ENCODE measurements around the gene ZPR1.

Gene ZPR1

DNA sequence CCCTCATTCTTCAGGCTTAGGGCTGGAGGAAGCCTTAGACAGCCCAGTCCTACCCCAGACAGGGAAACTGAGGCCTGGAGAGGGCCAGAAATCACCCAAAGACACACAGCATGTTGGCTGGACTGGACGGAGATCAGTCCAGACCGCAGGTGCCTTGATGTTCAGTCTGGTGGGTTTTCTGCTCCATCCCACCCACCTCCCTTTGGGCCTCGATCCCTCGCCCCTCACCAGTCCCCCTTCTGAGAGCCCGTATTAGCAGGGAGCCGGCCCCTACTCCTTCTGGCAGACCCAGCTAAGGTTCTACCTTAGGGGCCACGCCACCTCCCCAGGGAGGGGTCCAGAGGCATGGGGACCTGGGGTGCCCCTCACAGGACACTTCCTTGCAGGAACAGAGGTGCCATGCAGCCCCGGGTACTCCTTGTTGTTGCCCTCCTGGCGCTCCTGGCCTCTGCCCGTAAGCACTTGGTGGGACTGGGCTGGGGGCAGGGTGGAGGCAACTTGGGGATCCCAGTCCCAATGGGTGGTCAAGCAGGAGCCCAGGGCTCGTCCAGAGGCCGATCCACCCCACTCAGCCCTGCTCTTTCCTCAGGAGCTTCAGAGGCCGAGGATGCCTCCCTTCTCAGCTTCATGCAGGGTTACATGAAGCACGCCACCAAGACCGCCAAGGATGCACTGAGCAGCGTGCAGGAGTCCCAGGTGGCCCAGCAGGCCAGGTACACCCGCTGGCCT lies 42.5 kb upstream of the ZPR1 start:
- Histone ChIP-seq H3K9ac (ENCODE audit: low read length) (no peak overlapping the region), H3K27ac (ENCODE audit: low read depth, low read length) (no peak overlapping the region), H3K4me3 (ENCODE audit: low read depth in 1 of 2, low read length in 2 of 2) (no peak overlapping the region), H3K27me3 (ENCODE audit: control insufficient read depth in 1 of 2, insufficient read depth in 2 of 2, low read length in 2 of 2) (no peaks in the 10 kb centered on the region), H3K4me1 (ENCODE audit: insufficient read depth, low read length) (peaks cover 4% of the 10 kb centered on the region), H3K9me3 (ENCODE audit: low read length) (no peaks in the 10 kb centered on the region), H3K36me3 (ENCODE audit: insufficient read depth, low read length) (no peaks in the 10 kb centered on the region)

DNA sequence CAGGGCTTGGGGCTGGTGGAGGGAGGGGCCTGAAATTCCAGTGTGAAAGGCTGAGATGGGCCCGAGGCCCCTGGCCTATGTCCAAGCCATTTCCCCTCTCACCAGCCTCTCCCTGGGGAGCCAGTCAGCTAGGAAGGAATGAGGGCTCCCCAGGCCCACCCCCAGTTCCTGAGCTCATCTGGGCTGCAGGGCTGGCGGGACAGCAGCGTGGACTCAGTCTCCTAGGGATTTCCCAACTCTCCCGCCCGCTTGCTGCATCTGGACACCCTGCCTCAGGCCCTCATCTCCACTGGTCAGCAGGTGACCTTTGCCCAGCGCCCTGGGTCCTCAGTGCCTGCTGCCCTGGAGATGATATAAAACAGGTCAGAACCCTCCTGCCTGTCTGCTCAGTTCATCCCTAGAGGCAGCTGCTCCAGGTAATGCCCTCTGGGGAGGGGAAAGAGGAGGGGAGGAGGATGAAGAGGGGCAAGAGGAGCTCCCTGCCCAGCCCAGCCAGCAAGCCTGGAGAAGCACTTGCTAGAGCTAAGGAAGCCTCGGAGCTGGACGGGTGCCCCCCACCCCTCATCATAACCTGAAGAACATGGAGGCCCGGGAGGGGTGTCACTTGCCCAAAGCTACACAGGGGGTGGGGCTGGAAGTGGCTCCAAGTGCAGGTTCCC lies 41.8 kb upstream of the ZPR1 start, which contains the start of gene APOC3:
APOC3 (plus strand) TSS at position 383 of the 659 bp plus-strand sequence. CDS start 676 bp downstream, outside the sequence.
- Histone ChIP-seq H3K27me3 (ENCODE audit: control insufficient read depth in 1 of 2, insufficient read depth in 2 of 2, low read length in 2 of 2) (no peaks in the 10 kb centered on the region), H3K4me1 (ENCODE audit: insufficient read depth, low read length) (no peaks in the 10 kb centered on the region), H3K9me3 (ENCODE audit: low read length) (no peaks in the 10 kb centered on the region), H3K36me3 (ENCODE audit: insufficient read depth, low read length) (no peaks in the 10 kb centered on the region), H3K27ac (ENCODE audit: low read depth, low read length) (no peak within 1 kb of the TSS), H3K4me3 (ENCODE audit: low read depth in 1 of 2, low read length in 2 of 2) (no peak within 1 kb of the TSS), H3K9ac (ENCODE audit: low read length) (no peak within 1 kb of the TSS)

DNA sequence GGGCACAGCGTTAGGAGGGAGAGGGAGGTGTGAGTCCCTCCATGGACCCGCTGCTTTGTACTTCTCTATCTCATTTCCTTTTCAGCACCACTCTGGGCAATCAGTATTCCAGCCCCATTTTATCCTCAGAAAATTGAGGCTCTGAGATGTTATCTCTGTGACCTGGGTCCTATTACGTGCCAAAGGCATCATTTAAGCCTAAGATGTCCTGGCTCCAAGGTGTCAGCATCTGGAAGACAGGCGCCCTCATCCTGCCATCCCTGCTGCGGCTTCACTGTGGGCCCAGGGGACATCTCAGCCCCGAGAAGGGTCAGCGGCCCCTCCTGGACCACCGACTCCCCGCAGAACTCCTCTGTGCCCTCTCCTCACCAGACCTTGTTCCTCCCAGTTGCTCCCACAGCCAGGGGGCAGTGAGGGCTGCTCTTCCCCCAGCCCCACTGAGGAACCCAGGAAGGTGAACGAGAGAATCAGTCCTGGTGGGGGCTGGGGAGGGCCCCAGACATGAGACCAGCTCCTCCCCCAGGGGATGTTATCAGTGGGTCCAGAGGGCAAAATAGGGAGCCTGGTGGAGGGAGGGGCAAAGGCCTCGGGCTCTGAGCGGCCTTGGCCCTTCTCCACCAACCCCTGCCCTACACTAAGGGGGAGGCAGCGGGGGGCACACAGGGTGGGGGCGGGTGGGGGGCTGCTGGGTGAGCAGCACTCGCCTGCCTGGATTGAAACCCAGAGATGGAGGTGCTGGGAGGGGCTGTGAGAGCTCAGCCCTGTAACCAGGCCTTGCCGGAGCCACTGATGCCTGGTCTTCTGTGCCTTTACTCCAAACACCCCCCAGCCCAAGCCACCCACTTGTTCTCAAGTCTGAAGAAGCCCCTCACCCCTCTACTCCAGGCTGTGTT lies 41.1 kb upstream of the ZPR1 start:
- Histone ChIP-seq H3K4me3 (ENCODE audit: low read depth in 1 of 2, low read length in 2 of 2) (no peak overlapping the region), H3K4me1 (ENCODE audit: insufficient read depth, low read length) (no peaks in the 10 kb centered on the region), H3K9ac (ENCODE audit: low read length) (no peak overlapping the region), H3K27me3 (ENCODE audit: control insufficient read depth in 1 of 2, insufficient read depth in 2 of 2, low read length in 2 of 2) (no peaks in the 10 kb centered on the region), H3K27ac (ENCODE audit: low read depth, low read length) (no peak overlapping the region), H3K9me3 (ENCODE audit: low read length) (no peaks in the 10 kb centered on the region), H3K36me3 (ENCODE audit: insufficient read depth, low read length) (no peaks in the 10 kb centered on the region)

DNA sequence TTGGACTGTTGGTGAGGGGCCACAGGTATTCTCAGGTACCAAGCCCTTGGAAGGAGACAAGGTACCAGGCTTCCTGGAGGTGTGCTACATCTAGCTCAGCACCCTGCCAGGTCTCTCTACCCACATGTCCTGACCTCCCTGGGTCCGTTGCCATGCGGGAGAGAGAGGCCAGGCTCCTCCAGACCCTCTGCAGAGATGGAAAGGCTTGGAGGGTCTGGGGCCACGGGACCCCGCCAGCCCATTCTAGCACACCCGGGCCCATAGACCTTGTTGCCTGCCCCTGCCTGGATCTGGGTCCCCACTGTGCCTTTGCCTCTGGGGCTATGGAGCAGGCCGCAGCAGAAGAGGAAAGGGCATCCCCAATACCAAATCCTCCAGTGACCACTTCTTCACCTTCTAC lies 39.6 kb upstream of the ZPR1 start:
- no peak overlapping the region for H3K9ac ChIP-seq (ENCODE audit: low read length)
- no peaks in the 10 kb centered on the region for H3K36me3 ChIP-seq (ENCODE audit: insufficient read depth, low read length)
- no peak overlapping the region for H3K4me3 ChIP-seq (ENCODE audit: low read depth in 1 of 2, low read length in 2 of 2)
- no peaks in the 10 kb centered on the region for H3K4me1 ChIP-seq (ENCODE audit: insufficient read depth, low read length)
- H3K27ac ChIP-seq (ENCODE audit: low read depth, low read length): no peak overlapping the region
- H3K9me3 ChIP-seq (ENCODE audit: low read length): no peaks in the 10 kb centered on the region
- H3K27me3 ChIP-seq (ENCODE audit: control insufficient read depth in 1 of 2, insufficient read depth in 2 of 2, low read length in 2 of 2): no peaks in the 10 kb centered on the region

DNA sequence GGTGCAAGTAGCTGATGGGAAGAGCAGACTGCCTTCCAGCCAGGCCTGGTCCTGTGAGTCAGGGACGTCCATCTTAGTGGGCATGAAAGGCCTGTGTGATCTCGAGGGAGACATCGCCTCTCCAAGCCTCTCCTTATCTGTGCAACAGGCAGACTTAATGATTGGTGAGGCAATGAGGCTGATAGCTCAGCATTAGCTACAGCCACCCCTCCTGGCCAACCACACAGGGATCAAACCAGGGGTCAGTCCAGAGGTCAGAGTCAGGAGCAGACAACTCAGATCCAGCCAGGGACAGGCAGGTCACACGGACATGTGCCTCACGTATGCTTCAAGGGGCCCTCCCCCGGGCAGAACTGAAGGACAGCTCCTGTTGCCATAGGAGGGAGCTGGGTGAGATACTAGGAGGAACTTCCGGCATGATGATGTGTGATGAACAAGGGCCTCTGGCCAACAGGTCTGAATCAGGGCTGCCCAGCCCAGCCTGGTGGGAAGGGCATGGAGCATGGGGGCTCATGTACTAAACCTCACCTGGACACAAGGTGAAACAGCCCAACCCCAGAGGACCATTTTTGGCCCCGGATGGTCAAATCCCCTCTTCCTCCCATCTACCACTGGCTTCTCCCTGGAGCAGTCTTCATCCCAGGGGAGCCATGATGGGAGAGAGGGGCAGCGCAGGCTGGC lies 39.1 kb upstream of the ZPR1 start:
- no peak overlapping the region for H3K9ac ChIP-seq (ENCODE audit: low read length)
- no peaks in the 10 kb centered on the region for H3K36me3 ChIP-seq (ENCODE audit: insufficient read depth, low read length)
- no peak overlapping the region for H3K4me3 ChIP-seq (ENCODE audit: low read depth in 1 of 2, low read length in 2 of 2)
- no peak overlapping the region for H3K27ac ChIP-seq (ENCODE audit: low read depth, low read length)
- no peaks in the 10 kb centered on the region for H3K9me3 ChIP-seq (ENCODE audit: low read length)
- no peaks in the 10 kb centered on the region for H3K27me3 ChIP-seq (ENCODE audit: control insufficient read depth in 1 of 2, insufficient read depth in 2 of 2, low read length in 2 of 2)
- no peaks in the 10 kb centered on the region for H3K4me1 ChIP-seq (ENCODE audit: insufficient read depth, low read length)

DNA sequence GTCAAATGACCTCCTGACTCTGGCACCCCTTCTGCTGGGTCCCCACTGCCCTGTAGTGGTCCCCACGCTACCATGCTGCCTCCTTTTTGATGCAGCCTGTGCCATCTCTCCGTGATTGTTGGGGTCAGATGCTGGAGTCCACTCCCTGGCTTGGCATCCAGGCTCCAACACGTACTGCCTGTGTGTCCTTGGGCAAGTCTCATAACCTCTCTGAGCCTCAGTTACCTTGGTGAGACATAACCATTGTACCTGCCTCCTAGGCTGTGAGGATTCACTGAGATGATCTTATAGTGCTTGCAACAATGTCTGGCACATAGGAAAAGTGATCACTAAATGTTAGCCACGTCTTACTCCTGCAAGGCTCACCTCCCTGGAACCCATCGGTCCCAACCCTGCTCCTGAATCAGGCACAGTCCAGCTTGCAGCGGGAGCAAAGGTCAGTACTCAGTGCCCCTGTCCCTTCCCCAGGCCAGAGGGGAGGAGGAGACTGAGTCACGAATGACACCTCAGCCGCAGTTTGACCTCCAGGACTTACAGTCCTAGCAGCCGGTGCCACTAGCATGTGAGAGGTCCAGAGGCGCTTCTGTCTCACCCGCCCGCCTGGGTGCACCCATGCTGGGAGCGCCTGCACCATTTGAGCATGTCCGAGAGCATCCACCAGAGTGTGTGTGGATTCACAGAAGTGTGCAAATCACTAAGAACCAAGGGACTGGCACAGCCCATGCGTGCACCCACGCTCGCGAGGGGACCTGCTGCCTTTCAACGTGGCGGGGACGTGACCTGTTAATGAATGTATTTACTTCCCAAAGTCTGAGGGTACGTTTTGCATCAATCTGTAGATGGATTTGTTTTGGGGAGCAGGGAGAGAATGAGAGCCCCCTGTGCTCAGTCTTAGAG lies 38.3 kb upstream of the ZPR1 start:
- Histone ChIP-seq H3K4me3 (ENCODE audit: low read depth in 1 of 2, low read length in 2 of 2) (no peak overlapping the region), H3K9ac (ENCODE audit: low read length) (no peak overlapping the region), H3K27ac (ENCODE audit: low read depth, low read length) (no peak overlapping the region)

DNA sequence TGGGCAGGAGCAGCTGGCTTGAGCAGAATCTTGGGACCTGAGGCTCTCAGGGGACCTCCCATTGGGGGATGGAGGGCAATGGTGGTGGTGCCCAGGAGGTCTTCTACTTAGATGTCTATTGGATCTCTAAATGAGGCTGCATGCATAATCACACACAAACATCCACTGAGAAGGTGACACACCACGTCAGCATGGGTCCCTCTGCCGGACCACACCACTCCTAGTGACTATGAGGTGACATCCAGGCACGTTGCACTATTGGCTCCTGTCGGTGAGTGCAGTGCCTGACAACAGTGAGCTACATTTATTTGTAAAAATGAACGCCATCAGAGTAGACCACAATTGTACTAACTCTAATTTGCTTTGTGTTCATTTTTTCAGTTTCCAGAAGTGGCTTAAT lies 37.6 kb upstream of the ZPR1 start:
- no peak overlapping the region for H3K27ac ChIP-seq (ENCODE audit: low read depth, low read length)
- H3K9me3 ChIP-seq (ENCODE audit: low read length): no peaks in the 10 kb centered on the region
- no peaks in the 10 kb centered on the region for H3K36me3 ChIP-seq (ENCODE audit: insufficient read depth, low read length)

More for the DNA sequence above, 38.3 kb upstream of the ZPR1 start:
- H3K27me3 ChIP-seq (ENCODE audit: control insufficient read depth in 1 of 2, insufficient read depth in 2 of 2, low read length in 2 of 2): no peaks in the 10 kb centered on the region
- H3K9me3 ChIP-seq (ENCODE audit: low read length): no peaks in the 10 kb centered on the region
- no peaks in the 10 kb centered on the region for H3K4me1 ChIP-seq (ENCODE audit: insufficient read depth, low read length)
- no peaks in the 10 kb centered on the region for H3K36me3 ChIP-seq (ENCODE audit: insufficient read depth, low read length)

DNA sequence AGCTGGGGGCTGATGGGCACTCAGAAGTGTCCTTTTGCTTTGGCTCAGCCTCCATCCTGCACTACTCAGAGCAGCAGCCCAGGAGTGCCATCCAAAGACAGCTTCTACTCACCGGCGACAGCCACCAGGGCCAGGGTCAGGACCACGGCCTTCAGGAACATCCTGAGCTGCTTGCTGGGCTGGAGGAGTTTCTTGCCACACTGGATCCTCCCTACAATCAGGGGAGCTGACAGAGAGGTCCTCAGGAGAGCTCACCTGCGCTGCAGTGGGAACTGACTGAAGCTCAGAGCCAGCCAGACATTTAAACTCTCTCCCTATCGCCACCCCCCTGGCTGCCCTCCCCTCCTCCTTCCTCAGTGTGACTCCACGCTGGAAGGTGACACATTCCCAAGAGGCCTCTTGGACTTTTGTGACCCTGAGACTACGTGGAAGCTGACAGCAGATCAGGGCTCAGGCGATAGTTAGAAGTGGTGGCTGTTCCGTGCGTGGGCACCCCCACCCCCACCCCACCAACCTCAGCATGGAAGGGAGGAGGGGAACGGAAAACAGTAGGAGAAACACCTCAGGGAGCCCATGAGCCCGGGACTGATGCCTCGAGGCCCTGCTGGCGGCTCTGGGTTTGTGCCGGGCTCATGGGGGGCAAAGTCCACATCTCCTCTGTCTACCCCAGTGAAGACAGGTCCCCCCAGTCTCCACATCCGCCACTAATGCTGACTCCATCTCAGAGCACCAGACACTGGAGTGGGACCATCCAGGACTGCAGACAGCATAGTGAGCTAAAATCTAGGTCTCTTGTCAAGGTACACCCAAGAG lies 35.4 kb upstream of the ZPR1 start, which contains the start of gene APOA4:
APOA4 (minus strand) TSS at position 274 of the 813 bp plus-strand sequence; CDS start at position 161, 113 bp downstream.
- H3K4me3 ChIP-seq (ENCODE audit: low read depth in 1 of 2, low read length in 2 of 2): no peak within 1 kb of the TSS
- no peaks in the 10 kb centered on the region for H3K4me1 ChIP-seq (ENCODE audit: insufficient read depth, low read length)
- no peaks in the 10 kb centered on the region for H3K9me3 ChIP-seq (ENCODE audit: low read length)
- H3K9ac ChIP-seq (ENCODE audit: low read length): no peak within 1 kb of the TSS
- H3K27me3 ChIP-seq (ENCODE audit: control insufficient read depth in 1 of 2, insufficient read depth in 2 of 2, low read length in 2 of 2): no peaks in the 10 kb centered on the region
- H3K36me3 ChIP-seq (ENCODE audit: insufficient read depth, low read length): no peaks in the 10 kb centered on the region
- no peak within 1 kb of the TSS for H3K27ac ChIP-seq (ENCODE audit: low read depth, low read length)

More for the DNA sequence above, 37.6 kb upstream of the ZPR1 start:
- no peak overlapping the region for H3K9ac ChIP-seq (ENCODE audit: low read length)
- no peak overlapping the region for H3K4me3 ChIP-seq (ENCODE audit: low read depth in 1 of 2, low read length in 2 of 2)
- no peaks in the 10 kb centered on the region for H3K4me1 ChIP-seq (ENCODE audit: insufficient read depth, low read length)
- no peaks in the 10 kb centered on the region for H3K27me3 ChIP-seq (ENCODE audit: control insufficient read depth in 1 of 2, insufficient read depth in 2 of 2, low read length in 2 of 2)

DNA sequence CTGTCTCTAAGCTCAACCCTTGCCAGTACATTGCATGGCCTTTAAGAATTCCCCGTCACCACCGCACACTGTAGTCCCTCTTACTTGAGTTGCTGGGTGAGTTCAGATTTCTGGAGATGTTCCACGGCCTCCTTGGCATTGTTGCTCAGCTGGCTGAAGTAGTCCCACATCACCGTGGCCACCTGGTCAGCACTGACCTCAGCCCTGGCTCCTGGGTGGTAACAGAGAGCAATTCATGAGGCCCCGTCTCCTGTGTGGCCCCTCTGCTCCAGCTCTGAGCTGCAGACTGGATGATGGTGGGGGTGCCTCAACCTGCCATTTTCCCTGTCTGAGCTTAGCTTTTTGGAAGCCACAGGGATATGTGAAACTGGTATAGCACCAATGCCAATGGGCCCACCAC lies 34.8 kb upstream of the ZPR1 start:
- no peaks in the 10 kb centered on the region for H3K36me3 ChIP-seq (ENCODE audit: insufficient read depth, low read length)

More for the DNA sequence above, 34.8 kb upstream of the ZPR1 start:
- Histone ChIP-seq H3K9ac (ENCODE audit: low read length) (no peak overlapping the region), H3K9me3 (ENCODE audit: low read length) (no peaks in the 10 kb centered on the region), H3K4me1 (ENCODE audit: insufficient read depth, low read length) (no peaks in the 10 kb centered on the region), H3K27ac (ENCODE audit: low read depth, low read length) (no peak overlapping the region), H3K27me3 (ENCODE audit: control insufficient read depth in 1 of 2, insufficient read depth in 2 of 2, low read length in 2 of 2) (no peaks in the 10 kb centered on the region), H3K4me3 (ENCODE audit: low read depth in 1 of 2, low read length in 2 of 2) (no peak overlapping the region)

Measured in muscle layer of colon (tissue), 2 donors.